GM12878 (cell line): Measurements from ENCODE around the gene PLCG2. TPM values are rescaled to one million over a fixed set of nuclear protein-coding genes. Genes with fewer than 3 reads are reported as not detected.
A peak's percentile ranks its signal among the peaks of the same experiment; 100 is the strongest.

ENCODE experiments used
- ATAC-seq: fragments of 200-7000 bp; cut with Tn5 transposase; 3 replicates; pipeline ENCODE4 v1.9.1; 2020; ENCODE audit warnings: mild to moderate bottlenecking, moderate library complexity
- BruUV-seq: library from RNA; stranded (reverse); fragments of 400-500 nt; replicated peaks from 2 replicates; lab custom pipeline; 2021; lab: Mats Ljungman, UMichigan
- CTCF ChIA-PET: fragments of 300-600 bp; sonication (Branson Sonifier 250); formaldehyde crosslinking; extraction: SDS; loops from one replicate; lab custom pipeline; 2021; ENCODE audit warnings: inconsistent platforms; lab: Yijun Ruan, JAX
- POLR2A ChIA-PET: fragments of 350-600 bp; formaldehyde crosslinking; extraction: SDS; loops from one replicate; lab custom pipeline; 2021; ENCODE audit warnings: inconsistent platforms; lab: Charles Lee
- RAD21 ChIA-PET: fragments of 300-600 bp; sonication (Branson Sonifier 250); formaldehyde crosslinking; loops from one replicate; lab custom pipeline; 2023; ENCODE audit warnings: antibody characterized with exemption; ENCODE audit not compliant: unreplicated experiment; lab: Charles Lee
- SMC1A ChIA-PET: fragments of 300-600 bp; sonication (Branson Sonifier 250); formaldehyde crosslinking; loops from one replicate; lab custom pipeline; 2023; ENCODE audit not compliant: unreplicated experiment, uncharacterized antibody; lab: Charles Lee
- DNase-seq: peaks from one replicate; pipeline ENCODE4 v3.0.0-alpha.2; 2011; ENCODE audit warnings: low read depth, low spot score
- FAIRE-seq: peaks from 3 replicates; lab custom pipeline; 2011; peaks lifted over from hg19 to GRCh38; lab: Jason Lieb, UNC
- H2AFZ ChIP-seq: 2 replicates; pipeline ENCODE4 v1.6.0; 2011; ENCODE audit warnings: low read depth, low read length, control low read depth; ENCODE audit not compliant: control insufficient read depth
- H3K27ac ChIP-seq: 2 replicates; pipeline ENCODE4 v1.5.1; 2011; ENCODE audit warnings: control low read depth; ENCODE audit not compliant: control insufficient read depth, insufficient read depth
- H3K27me3 ChIP-seq, 2 experiments: replicated peaks in 1 of 2; 2 replicates each; pipeline versions ENCODE4 v1.6.0 to v1.6.1; 2011; ENCODE audit warnings: low read length in 1 of 2; ENCODE audit not compliant: control insufficient read depth in 2 of 2, insufficient read depth in 2 of 2
- H3K36me3 ChIP-seq, 2 experiments: 2 replicates each; pipeline ENCODE4 v1.5.1; 2011; ENCODE audit warnings: low read length in 1 of 2; ENCODE audit not compliant: control insufficient read depth in 2 of 2, insufficient read depth in 2 of 2
- H3K4me1 ChIP-seq: 2 replicates; pipeline ENCODE4 v1.6.1; 2011; ENCODE audit warnings: mild to moderate bottlenecking, low read length, moderate library complexity, mixed read lengths; ENCODE audit not compliant: control insufficient read depth, insufficient read depth
- H3K4me2 ChIP-seq: 2 replicates; pipeline ENCODE4 v1.6.0; 2011; ENCODE audit warnings: control low read depth; ENCODE audit not compliant: control insufficient read depth, insufficient read depth
- H3K4me3 ChIP-seq: fragments of 200-600 bp; sonication (generic); 2 replicates; pipeline ENCODE4 v1.5.1; 2016
- H3K79me2 ChIP-seq: 2 replicates; pipeline ENCODE4 v1.6.0; 2011; ENCODE audit warnings: low read length; ENCODE audit not compliant: control insufficient read depth, insufficient read depth
- H3K9ac ChIP-seq: 2 replicates; pipeline ENCODE4 v1.8.0; 2011; ENCODE audit warnings: low read length, control low read depth, mixed read lengths; ENCODE audit not compliant: control insufficient read depth, insufficient read depth
- H3K9me3 ChIP-seq: replicated peaks from 3 replicates; pipeline ENCODE4 v1.5.1; 2011; ENCODE audit warnings: mild to moderate bottlenecking, low read length; ENCODE audit not compliant: control insufficient read depth, insufficient read depth
- H4K20me1 ChIP-seq: 2 replicates; pipeline ENCODE4 v1.6.0; 2011; ENCODE audit not compliant: control insufficient read depth, insufficient read depth
- NR2C2 ChIP-seq: IDR thresholded peaks from 2 replicates; pipeline ENCODE4 v1.6.1; 2011; ENCODE audit warnings: borderline replicate concordance, low read depth; ENCODE audit not compliant: control insufficient read depth, insufficient read length
- WGBS: methylation state at CpG from one replicate; pipeline ENCODE4 v1.1.6; 2016; ENCODE audit warnings: low lambda C conversion rate; ENCODE audit not compliant: insufficient replicate concordance, insufficient coverage; ENCODE audit errors: missing lambda C conversion rate; 5-methylcytosine and 5-hydroxymethylcytosine counted together
- in situ Hi-C: fragments of 300-500 bp; cut with MboI; formaldehyde crosslinking; loops from 9 replicates; pipeline ENCODE4 v1.14.3; 2018; ENCODE audit warnings: mixed read lengths
- intact Hi-C: fragments of 100-400 bp; cut with micrococcal nuclease; formaldehyde crosslinking; loops from one replicate; pipeline ENCODE4 v1.14.2; 2022; ENCODE audit not compliant: unreplicated experiment
- polyA plus RNA-seq, 11 experiments: library from polyadenylated mRNA; depleted of rRNA in 4 of 11; unstranded in 6 of 11; stranded (reverse) in 5 of 11; fragments of >200 nt; fragmentation: Nextera tagmentation in 4 of 11; fragmentation: Illumina TruSeq in 1 of 11; extraction: Ambion mirVana in 4 of 11; extraction: Trizol in 1 of 11; gene quantifications; 1 replicate in 1 of 11; 2 replicates in 10 of 11; pipeline versions ENCODE4 v1.2.1 to v1.2.3, GENCODE V29; 2011 to 2016; ENCODE audit warnings: inconsistent platforms in 2 of 11, missing spikeins in 2 of 11, low read depth in 1 of 11
- total RNA-seq, 4 experiments: library from RNA; depleted of rRNA in 3 of 4; stranded (reverse); fragments of >200 nt in 3 of 4; fragmentation: Illumina TruSeq in 1 of 4; extraction: Trizol in 1 of 4; gene quantifications; 2 replicates each; pipeline versions ENCODE4 v1.2.1 to v1.2.3, GENCODE V29; 2013 to 2021
- TF ChIP-seq, protein P1 (sequence below), 3 experiments: IDR thresholded peaks in 2 of 3; conservative IDR thresholded peaks in 1 of 3; 2 replicates each; pipeline ENCODE4 v1.5.1; 2011; ENCODE audit warnings: low read depth in 3 of 3, low read length in 3 of 3, mild to moderate bottlenecking in 3 of 3, control low read depth in 2 of 3, moderate library complexity in 2 of 3, inconsistent platforms in 1 of 3, mixed read lengths in 1 of 3; ENCODE audit not compliant: control insufficient read depth in 2 of 3, insufficient read depth in 1 of 3; ENCODE audit errors: extremely low read depth in 1 of 3

PLCG2 gene
- total and polyA plus RNA-seq, 10 of the 15 experiments (the other 5 are each of a cell fraction or from before 2014, with no cell fraction given): 47.6 to 256 (median 149) TPM

- ATAC-seq: peak; percentile 35; the same call in 2 of the 3 replicates
- no peak overlapping the region for H3K27ac ChIP-seq
- H4K20me1 ChIP-seq: no peaks in the 10 kb centered on the region; the same call in 1 of the 2 replicates
- in situ Hi-C loops (no loop called here), intact Hi-C loops (no loop called here)
- ChIA-PET CTCF (interaction anchor here (0.9 to 1.5 kb wide), 2 partner anchors 36 to 290 kb away, joined by 3 to 4 read pairs; no protein-coding TSS in a partner anchor), RAD21 (no interaction called here), SMC1A (interaction anchor here (1.4 kb wide), 1 partner anchor 289 kb away, joined by 3 read pairs; no protein-coding TSS in a partner anchor), POLR2A (no interaction called here)
- no peak for TF ChIP-seq NR2C2
- TF ChIP-seq, protein P1, sequence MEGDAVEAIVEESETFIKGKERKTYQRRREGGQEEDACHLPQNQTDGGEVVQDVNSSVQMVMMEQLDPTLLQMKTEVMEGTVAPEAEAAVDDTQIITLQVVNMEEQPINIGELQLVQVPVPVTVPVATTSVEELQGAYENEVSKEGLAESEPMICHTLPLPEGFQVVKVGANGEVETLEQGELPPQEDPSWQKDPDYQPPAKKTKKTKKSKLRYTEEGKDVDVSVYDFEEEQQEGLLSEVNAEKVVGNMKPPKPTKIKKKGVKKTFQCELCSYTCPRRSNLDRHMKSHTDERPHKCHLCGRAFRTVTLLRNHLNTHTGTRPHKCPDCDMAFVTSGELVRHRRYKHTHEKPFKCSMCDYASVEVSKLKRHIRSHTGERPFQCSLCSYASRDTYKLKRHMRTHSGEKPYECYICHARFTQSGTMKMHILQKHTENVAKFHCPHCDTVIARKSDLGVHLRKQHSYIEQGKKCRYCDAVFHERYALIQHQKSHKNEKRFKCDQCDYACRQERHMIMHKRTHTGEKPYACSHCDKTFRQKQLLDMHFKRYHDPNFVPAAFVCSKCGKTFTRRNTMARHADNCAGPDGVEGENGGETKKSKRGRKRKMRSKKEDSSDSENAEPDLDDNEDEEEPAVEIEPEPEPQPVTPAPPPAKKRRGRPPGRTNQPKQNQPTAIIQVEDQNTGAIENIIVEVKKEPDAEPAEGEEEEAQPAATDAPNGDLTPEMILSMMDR (IDR thresholded peaks at IDR 0.05 in 2 of 3, conservative IDR thresholded peaks at IDR 0.05 in 1 of 3; ENCODE audit: control insufficient read depth in 2 of 3, extremely low read depth in 1 of 3, insufficient read depth in 1 of 3, low read depth in 3 of 3, low read length in 3 of 3): peak in 2 of 3 experiments; percentile 20 to 27; a peak in 3 of 6 replicates
- H3K9ac ChIP-seq: no peak overlapping the region
- H2AFZ ChIP-seq: no peak overlapping the region
- no peak overlapping the region for H3K4me3 ChIP-seq
- H3K4me1 ChIP-seq: no peaks in the 10 kb centered on the region
- H3K79me2 ChIP-seq: no peaks in the 10 kb centered on the region
- WGBS: 98% methylated on average over 3 of the region's 3 CpGs
- no peak overlapping the region for H3K4me2 ChIP-seq
- no peak for DNase-seq
- H3K27me3 ChIP-seq: no peaks in the 10 kb centered on the region
- no peaks in the 10 kb centered on the region for H3K9me3 ChIP-seq
- peaks cover 43 to 70% of the 10 kb centered on the region in 2 experiments for H3K36me3 ChIP-seq
- BruUV-seq: no TSS peak
- no peak for FAIRE-seq
Measured at GRCh38 chr16:81940781-81941560, 161.9 kb downstream of the PLCG2 start.
